HEK293 (cell line): ENCODE data around the gene TMEM185B.

Experiments used
- CTCF ChIA-PET: fragments of 350-600 bp; formaldehyde crosslinking; extraction: SDS; loops from one replicate; lab custom pipeline; 2021; ENCODE audit warnings: antibody characterized with exemption; lab: Yijun Ruan, JAX
- POLR2A ChIA-PET: fragments of 300-600 bp; formaldehyde crosslinking; extraction: SDS; loops from one replicate; lab custom pipeline; 2020; ENCODE audit warnings: antibody characterized with exemption, inconsistent platforms; lab: Yijun Ruan, JAX
- H3K27ac ChIP-seq: fragments of 200-500 bp; sonication (Bioruptor generic); 2 replicates; pipeline ENCODE4 v1.5.1; 2014; ENCODE audit warnings: low read depth, low read length, control low read depth, inconsistent platforms; ENCODE audit errors: extremely low read depth
- H3K36me3 ChIP-seq, 2 experiments: fragments of 200-500 bp in 1 of 2; sonication (Bioruptor generic) in 1 of 2; 1 replicate in 1 of 2; 2 replicates in 1 of 2; pipeline ENCODE4 v1.5.1; 2014 to 2017; ENCODE audit warnings: inconsistent platforms in 2 of 2, low read length in 2 of 2; ENCODE audit not compliant: control insufficient read depth in 2 of 2, insufficient read depth in 1 of 2
- H3K4me1 ChIP-seq: fragments of 200-500 bp; sonication (Bioruptor generic); 2 replicates; pipeline ENCODE4 v1.5.1; 2014; ENCODE audit warnings: mild to moderate bottlenecking, low read length, inconsistent platforms; ENCODE audit not compliant: control insufficient read depth, insufficient read depth
- H3K4me3 ChIP-seq: 2 replicates; pipeline ENCODE4 v1.5.1; 2011; ENCODE audit warnings: low read depth, mild to moderate bottlenecking, control low read depth, low read length, moderate library complexity
- H3K9me3 ChIP-seq: fragments of 200-500 bp; sonication (Bioruptor generic); 2 replicates; pipeline ENCODE4 v1.5.1; 2014; ENCODE audit warnings: low read depth, low read length, inconsistent platforms; ENCODE audit not compliant: control insufficient read depth, insufficient read depth
- KLF10 ChIP-seq: fragments of 450-650 bp; IDR thresholded peaks from 2 replicates; pipeline ENCODE4 v1.5.1; 2018; ENCODE audit warnings: missing biosample characterization, mild to moderate bottlenecking, missing genetic modification characterization
- KLF7 ChIP-seq: fragments of 450-650 bp; formaldehyde crosslinking; IDR thresholded peaks from 2 replicates; pipeline ENCODE4 v1.5.1; 2016; ENCODE audit warnings: missing biosample characterization, missing genetic modification characterization, borderline replicate concordance
- MZF1 ChIP-seq: fragments of 450-650 bp; formaldehyde crosslinking; IDR thresholded peaks from 2 replicates; pipeline ENCODE4 v1.5.1; 2017; ENCODE audit warnings: missing biosample characterization, missing genetic modification characterization, borderline replicate concordance
- SCRT2 ChIP-seq: fragments of 450-650 bp; formaldehyde crosslinking; IDR thresholded peaks from 2 replicates; pipeline ENCODE4 v1.5.1; 2016; ENCODE audit warnings: missing biosample characterization, missing genetic modification characterization
- ZBTB21 ChIP-seq: fragments of 450-650 bp; formaldehyde crosslinking; IDR thresholded peaks from 2 replicates; pipeline ENCODE4 v1.5.1; 2017; ENCODE audit warnings: missing biosample characterization, missing genetic modification characterization
- ZNF114 ChIP-seq: fragments of 450-650 bp; formaldehyde crosslinking; IDR thresholded peaks from 2 replicates; pipeline ENCODE4 v1.5.0; 2017; ENCODE audit warnings: missing biosample characterization, missing genetic modification characterization
- ZNF132 ChIP-seq: fragments of 450-650 bp; formaldehyde crosslinking; IDR thresholded peaks from 2 replicates; pipeline ENCODE4 v1.5.1; 2017; ENCODE audit warnings: missing biosample characterization, missing genetic modification characterization, borderline replicate concordance
- ZNF148 ChIP-seq: fragments of 450-650 bp; formaldehyde crosslinking; IDR thresholded peaks from 2 replicates; pipeline ENCODE4 v1.5.0; 2017; ENCODE audit warnings: missing biosample characterization, missing genetic modification characterization, borderline replicate concordance
- ZNF175 ChIP-seq: fragments of 450-650 bp; formaldehyde crosslinking; IDR thresholded peaks from 2 replicates; pipeline ENCODE4 v1.5.1; 2016; ENCODE audit warnings: missing biosample characterization, missing genetic modification characterization
- ZNF202 ChIP-seq: fragments of 450-650 bp; formaldehyde crosslinking; IDR thresholded peaks from 2 replicates; pipeline ENCODE4 v1.5.1; 2016; ENCODE audit warnings: missing biosample characterization, missing genetic modification characterization, borderline replicate concordance
- ZNF274 ChIP-seq, 2 experiments: fragments of 200-500 bp in 1 of 2; fragments of 450-650 bp in 1 of 2; sonication (Bioruptor generic) in 1 of 2; formaldehyde crosslinking in 1 of 2; IDR thresholded peaks; 2 replicates each; pipeline versions ENCODE4 v1.5.1 to v1.6.1; 2014 to 2016; ENCODE audit warnings: borderline replicate concordance in 1 of 2, inconsistent platforms in 1 of 2, low read length in 1 of 2, missing biosample characterization in 1 of 2, missing genetic modification characterization in 1 of 2
- ZNF362 ChIP-seq: fragments of 450-650 bp; formaldehyde crosslinking; IDR thresholded peaks from 2 replicates; pipeline ENCODE4 v1.5.1; 2016; ENCODE audit warnings: missing biosample characterization, missing genetic modification characterization
- ZNF416 ChIP-seq: fragments of 450-650 bp; formaldehyde crosslinking; IDR thresholded peaks from 2 replicates; pipeline ENCODE4 v1.5.1; 2016; ENCODE audit warnings: missing biosample characterization, missing genetic modification characterization
- ZNF521 ChIP-seq: fragments of 450-650 bp; formaldehyde crosslinking; IDR thresholded peaks from 2 replicates; pipeline ENCODE4 v1.5.1; 2017; ENCODE audit warnings: missing biosample characterization, mild to moderate bottlenecking, missing genetic modification characterization
- ZNF580 ChIP-seq: fragments of 450-650 bp; formaldehyde crosslinking; IDR thresholded peaks from 2 replicates; pipeline ENCODE4 v1.5.1; 2016; ENCODE audit warnings: missing biosample characterization, missing genetic modification characterization
- ZNF596 ChIP-seq: fragments of 450-650 bp; IDR thresholded peaks from 2 replicates; pipeline ENCODE4 v1.5.0; 2018; ENCODE audit warnings: missing biosample characterization, mild to moderate bottlenecking, missing genetic modification characterization, moderate library complexity
- ZNF600 ChIP-seq: fragments of 450-650 bp; formaldehyde crosslinking; IDR thresholded peaks from 2 replicates; pipeline ENCODE4 v1.5.1; 2016; ENCODE audit warnings: missing biosample characterization, missing genetic modification characterization
- ZNF654 ChIP-seq: fragments of 450-650 bp; formaldehyde crosslinking; IDR thresholded peaks from 2 replicates; pipeline ENCODE4 v1.5.1; 2016; ENCODE audit warnings: low read depth, missing biosample characterization, missing genetic modification characterization
- ZNF660 ChIP-seq: fragments of 450-650 bp; IDR thresholded peaks from 2 replicates; pipeline ENCODE4 v1.5.1; 2018; ENCODE audit warnings: missing biosample characterization, mild to moderate bottlenecking, missing genetic modification characterization
- ZNF677 ChIP-seq: fragments of 450-650 bp; IDR thresholded peaks from 2 replicates; pipeline ENCODE4 v1.5.0; 2018; ENCODE audit warnings: missing biosample characterization, mild to moderate bottlenecking, missing genetic modification characterization, moderate library complexity
- ZNF776 ChIP-seq: fragments of 450-650 bp; formaldehyde crosslinking; IDR thresholded peaks from 2 replicates; pipeline ENCODE4 v1.5.0; 2017; ENCODE audit warnings: missing biosample characterization, missing genetic modification characterization, borderline replicate concordance

Gene TMEM185B

GRCh38 chr2:120209427-120210269 is 13.6 kb downstream of the TMEM185B start:
- CTCF ChIA-PET: interaction anchor here (0.9 to 3.7 kb wide), 2 partner anchors 103 to 507 kb away, joined by 3 to 22 read pairs; no protein-coding TSS in a partner anchor
- no peak for TF ChIP-seq ZNF114 (tag by site-specific recombination)
- TF ChIP-seq ZNF580: no peak
- TF ChIP-seq ZNF521 (tag by site-specific recombination): no peak
- TF ChIP-seq ZNF677 (tag by site-specific recombination): no peak
- no peak for TF ChIP-seq ZNF654 (tag by site-specific recombination)
- TF ChIP-seq ZNF362 (tag by site-specific recombination): no peak
- TF ChIP-seq ZNF600 (tag by site-specific recombination): no peak
- TF ChIP-seq SCRT2: no peak
- no peak for TF ChIP-seq ZNF416
- no peak for TF ChIP-seq ZNF274 (IDR thresholded peaks at IDR 0.05; ENCODE audit: low read length)
- no peak for TF ChIP-seq ZNF274 (tag by site-specific recombination; IDR thresholded peaks at IDR 0.05; ENCODE audit: borderline replicate concordance)
- TF ChIP-seq ZNF776 (tag by site-specific recombination): no peak
- no peak for TF ChIP-seq ZNF596
- no peak for TF ChIP-seq ZBTB21 (tag by site-specific recombination)
- no peak for TF ChIP-seq KLF10 (tag by site-specific recombination)
- TF ChIP-seq ZNF175 (tag by site-specific recombination): no peak
- Histone ChIP-seq H3K27ac (no peak overlapping the region), H3K36me3 (no peaks in the 10 kb centered on the region), H3K9me3 (no peaks in the 10 kb centered on the region), H3K4me3 (no peak overlapping the region), H3K4me1 (no peaks in the 10 kb centered on the region)
- POLR2A ChIA-PET: interaction anchor here (0.5 kb wide), 1 partner anchor 488 kb away, joined by 4 read pairs; no protein-coding TSS in a partner anchor

GRCh38 chr2:120208381-120209353 is 14.5 kb downstream of the TMEM185B start:
- no peak for TF ChIP-seq KLF7 (tag by site-specific recombination)
- no peak for TF ChIP-seq ZNF148 (tag by site-specific recombination)
- no peak for TF ChIP-seq MZF1 (tag by site-specific recombination)
- TF ChIP-seq ZNF132 (tag by site-specific recombination): no peak
- no peak for TF ChIP-seq ZNF416
- no peak for TF ChIP-seq ZNF660 (tag by site-specific recombination)
- no peak for TF ChIP-seq ZNF202 (tag by site-specific recombination)
- no peak for TF ChIP-seq ZNF600 (tag by site-specific recombination)
- TF ChIP-seq, all 188 proteins: peak for 0
- Histone ChIP-seq H3K27ac (no peak overlapping the region), H3K4me1 (no peaks in the 10 kb centered on the region), H3K9me3 (no peaks in the 10 kb centered on the region), H3K36me3 (no peaks in the 10 kb centered on the region), H3K4me3 (no peak overlapping the region)
- CTCF ChIA-PET: interaction anchor here (0.9 to 3.7 kb wide), 2 partner anchors 104 to 506 kb away, joined by 3 to 22 read pairs; no protein-coding TSS in a partner anchor
- POLR2A ChIA-PET: interaction anchor here (0.6 kb wide), 1 partner anchor 149 kb away, joined by 4 read pairs; no protein-coding TSS in a partner anchor
